ENCODE data around the gene CYP39A1. TPM values are rescaled to one million over a fixed set of nuclear protein-coding genes. Genes with fewer than 3 reads are reported as not detected.

CYP39A1 gene
- total and polyA plus RNA-seq, 2 of the 13 experiments (the other 11 are each of a cell fraction or from before 2014, with no cell fraction given), result 0.13 TPM; not detected in 1

- no peak for TF ChIP-seq NFIB (CRISPR knock-in tag; IDR thresholded peaks at IDR 0.05; ENCODE audit: borderline replicate concordance)
- no peak for TF ChIP-seq ATF5 (CRISPR knock-in tag; IDR thresholded peaks at IDR 0.05; ENCODE audit: low read depth)
- no peak for TF ChIP-seq IKZF4 (CRISPR knock-in tag; IDR thresholded peaks at IDR 0.05; ENCODE audit: borderline replicate concordance, low read depth, not compliant biosample characterization)
- TF ChIP-seq ERF (CRISPR knock-in tag; IDR thresholded peaks at IDR 0.05), result no peak
- no peak for TF ChIP-seq ZBTB4 (CRISPR knock-in tag; IDR thresholded peaks at IDR 0.05; ENCODE audit: borderline replicate concordance)
- TF ChIP-seq NCOA2 (CRISPR knock-in tag; IDR thresholded peaks at IDR 0.05), result no peak
Observed at GRCh38 chr6:46661483-46661882, 8.9 kb upstream of the CYP39A1 start (continued).

- Histone ChIP-seq H3K79me2 (ENCODE audit: insufficient read depth, low read length) (no peaks in the 10 kb centered on the region), H3K4me2 (ENCODE audit: low read depth, low read length) (no peak overlapping the region), H4K20me1 (ENCODE audit: insufficient read depth, low read length) (no peaks in the 10 kb centered on the region), H3K9me3 (ENCODE audit: low read length) (no peaks in the 10 kb centered on the region), H3K4me3 (replicated peaks in 1 of 3; ENCODE audit: insufficient read depth in 1 of 3, low read depth in 2 of 3, low read length in 3 of 3) (no peak overlapping the region), H3K27ac (ENCODE audit: extremely low read length, insufficient read depth, low read length) (no peak overlapping the region), H3K36me3 (replicated peaks in 1 of 2; ENCODE audit: control insufficient read depth in 1 of 2, insufficient read depth in 2 of 2, low read length in 2 of 2) (no peaks in the 10 kb centered on the region), H3K9ac (ENCODE audit: insufficient read depth, low read depth, low read length) (no peak overlapping the region), H2AFZ (ENCODE audit: low read length) (no peak overlapping the region), H3K27me3 (ENCODE audit: control insufficient read depth in 1 of 2, insufficient read depth in 2 of 2, low read length in 2 of 2) (peaks cover 0 to 14% of the 10 kb centered on the region in 2 experiments; a peak in 3 of 5 replicates), H3K4me1 (ENCODE audit: insufficient read depth, low read length) (peaks cover 7% of the 10 kb centered on the region)
- ATAC-seq (no peak), FAIRE-seq (no peak), DNase-seq (ENCODE audit: low spot score) (no peak)
- intact Hi-C loops (cut with micrococcal nuclease; ENCODE audit: unreplicated experiment), result loop anchor here (5.0 to 10.0 kb wide), 2 partner anchors 163 to 940 kb away; partner anchors contain the start of gene RCAN2
- in situ Hi-C loops (cut with HindIII; ENCODE audit: extremely low pct_ligation_motif_present, low pct_unique_long_range_greater_than_20kb), result no loop called here
- ChIA-PET CTCF (ENCODE audit: low intra/inter-chr PET ratio, low total read pairs) (no interaction called here), POLR2A (no interaction called here)
- BruUV-seq (replicated peaks), result no TSS peak
- no peak for TF ChIP-seq ZNF350 (CRISPR knock-in tag; IDR thresholded peaks at IDR 0.05; ENCODE audit: borderline replicate concordance, low read depth)
- TF ChIP-seq HNF4A (CRISPR knock-in tag; IDR thresholded peaks at IDR 0.05), result peak; percentile 27; the same call in 1 of the 2 replicates
Observed at GRCh38 chr6:46657642-46658041, 5.0 kb upstream of the CYP39A1 start.

Measured in HepG2 (cell line).